A549 (cell line): Measurements from ENCODE around the gene TRIM4. TPM values are rescaled to one million over a fixed set of nuclear protein-coding genes. Genes with fewer than 3 reads are reported as not detected.
"Not testable (repeated sequence)": the region's sequence is repeated elsewhere in the genome, so short reads cannot be mapped to it uniquely, and the experiment has no call there.

Experiments
- ATAC-seq, 2 experiments: fragments of 200-7000 bp in 1 of 2; fragments of >200 bp in 1 of 2; cut with Nextera tagmentation in 1 of 2; cut with Tn5 transposase in 1 of 2; 3 replicates each; pipeline versions ENCODE4 v1.8.0 to v1.9.1; 2018 to 2020; ENCODE audit warnings: mild to moderate bottlenecking in 1 of 2, moderate library complexity in 1 of 2
- CTCF ChIA-PET: fragments of 300-600 bp; sonication (Branson Sonifier 250); formaldehyde crosslinking; extraction: SDS; loops from one replicate; lab custom pipeline; 2021; ENCODE audit warnings: antibody characterized with exemption, inconsistent platforms; lab: Yijun Ruan, JAX
- POLR2A ChIA-PET: fragments of 350-600 bp; formaldehyde crosslinking; extraction: SDS; loops from one replicate; lab custom pipeline; 2021; ENCODE audit warnings: antibody characterized with exemption, inconsistent platforms; lab: Yijun Ruan, JAX
- DNase-seq, 2 experiments: peaks; one replicate each; pipeline versions ENCODE4 v3.0.0 to v3.0.0-alpha.2; 2011 to 2016; ENCODE audit warnings: low read depth in 1 of 2, low spot score in 1 of 2
- FAIRE-seq: peaks from 2 replicates; lab custom pipeline; 2011; peaks lifted over from hg19 to GRCh38; lab: Jason Lieb, UNC
- H3K27ac ChIP-seq, 2 experiments: fragments of >200 bp; sonication (Bioruptor Twin); formaldehyde crosslinking; 3 replicates each; pipeline ENCODE4 v1.5.1; 2016 to 2017
- H3K4me1 ChIP-seq: fragments of >200 bp; sonication (Bioruptor Twin); formaldehyde crosslinking; 3 replicates; pipeline ENCODE4 v1.6.1; 2016
- H3K4me2 ChIP-seq: fragments of >200 bp; sonication (Bioruptor Twin); formaldehyde crosslinking; 3 replicates; pipeline ENCODE4 v1.6.1; 2016
- H3K4me3 ChIP-seq: fragments of >200 bp; sonication (Bioruptor Twin); formaldehyde crosslinking; 3 replicates; pipeline ENCODE4 v1.5.1; 2016
- H3K9me3 ChIP-seq: fragments of >200 bp; sonication (Bioruptor Twin); formaldehyde crosslinking; 3 replicates; pipeline ENCODE4 v1.6.1; 2016
- CBX8 ChIP-seq: fragments of 200-600 bp; sonication (generic); IDR thresholded peaks from 2 replicates; pipeline ENCODE4 v1.6.1; 2016
- CEBPB ChIP-seq, 2 experiments: fragments of >200 bp in 1 of 2; sonication (Bioruptor Twin) in 1 of 2; formaldehyde crosslinking in 1 of 2; IDR thresholded peaks; 2 replicates each; pipeline ENCODE4 v1.6.1; 2012 to 2016
- E2F6 ChIP-seq: IDR thresholded peaks from 2 replicates; pipeline ENCODE4 v1.6.1; 2012; ENCODE audit warnings: low read depth, borderline replicate concordance
- EHF ChIP-seq: fragments of 250-450 bp; sonication (Bioruptor Pico); IDR thresholded peaks from 2 replicates; pipeline ENCODE4 v1.5.0; 2020; ENCODE audit warnings: mild to moderate bottlenecking
- EP300 ChIP-seq, 2 experiments: fragments of >200 bp; sonication (Bioruptor Twin); formaldehyde crosslinking; IDR thresholded peaks; 2 replicates in 1 of 2; 3 replicates in 1 of 2; pipeline ENCODE4 v1.6.1; 2016 to 2017
- GATA3 ChIP-seq: IDR thresholded peaks from 2 replicates; pipeline ENCODE4 v1.6.1; 2012; ENCODE audit warnings: borderline replicate concordance
- HDAC2 ChIP-seq: fragments of 200-600 bp; sonication (generic); IDR thresholded peaks from 2 replicates; pipeline ENCODE4 v1.6.1; 2016
- HOXA7 ChIP-seq: fragments of 250-450 bp; sonication (Bioruptor Pico); IDR thresholded peaks from 2 replicates; pipeline ENCODE4 v1.5.0; 2020; ENCODE audit warnings: mild to moderate bottlenecking, moderate library complexity
- HOXB5 ChIP-seq: fragments of 250-450 bp; sonication (Bioruptor Pico); IDR thresholded peaks from 2 replicates; pipeline ENCODE4 v1.5.0; 2020; ENCODE audit warnings: mild to moderate bottlenecking, moderate library complexity
- JUNB ChIP-seq: fragments of >200 bp; sonication (Bioruptor Twin); formaldehyde crosslinking; IDR thresholded peaks from 2 replicates; pipeline ENCODE4 v1.6.1; 2016
- KDM5A ChIP-seq: fragments of 200-600 bp; sonication (generic); IDR thresholded peaks from 2 replicates; pipeline ENCODE4 v1.6.1; 2016; ENCODE audit warnings: antibody characterized with exemption, mild to moderate bottlenecking
- MAX ChIP-seq: IDR thresholded peaks from 2 replicates; pipeline ENCODE4 v1.6.1; 2012
- MAZ ChIP-seq: fragments of 150-350 bp; IDR thresholded peaks from 2 replicates; pipeline ENCODE4 v1.6.1; 2014; ENCODE audit warnings: antibody characterized with exemption, low read depth, low read length, borderline replicate concordance
- NFE2L2 ChIP-seq: fragments of 150-350 bp; conservative IDR thresholded peaks from 2 replicates; pipeline ENCODE4 v1.6.1; 2014; ENCODE audit warnings: low read length
- RAD21 ChIP-seq, 2 experiments: fragments of >200 bp in 1 of 2; sonication (Bioruptor Twin) in 1 of 2; formaldehyde crosslinking in 1 of 2; IDR thresholded peaks in 1 of 2; conservative IDR thresholded peaks in 1 of 2; 2 replicates in 1 of 2; 3 replicates in 1 of 2; pipeline ENCODE4 v1.6.1; 2012 to 2018; ENCODE audit warnings: inconsistent platforms in 1 of 2
- RFX5 ChIP-seq: fragments of 450-650 bp; IDR thresholded peaks from 2 replicates; pipeline ENCODE4 v1.7.1; 2014; ENCODE audit warnings: antibody characterized with exemption, mild to moderate bottlenecking, moderate library complexity
- SMC3 ChIP-seq: fragments of >200 bp; sonication (Bioruptor Twin); formaldehyde crosslinking; IDR thresholded peaks from 3 replicates; pipeline ENCODE4 v1.6.1; 2018; ENCODE audit warnings: inconsistent platforms
- SREBF2 ChIP-seq: fragments of 450-650 bp; IDR thresholded peaks from 2 replicates; pipeline ENCODE4 v1.6.1; 2014; ENCODE audit warnings: mild to moderate bottlenecking, moderate library complexity
- TP53 ChIP-seq: fragments of 250-450 bp; sonication (Bioruptor Pico); IDR thresholded peaks from 2 replicates; pipeline ENCODE4 v1.5.0; 2021; ENCODE audit warnings: mild to moderate bottlenecking, moderate library complexity
- ZC3H11A ChIP-seq: fragments of 450-650 bp; IDR thresholded peaks from 2 replicates; pipeline ENCODE4 v1.6.1; 2014; ENCODE audit warnings: antibody characterized with exemption, mild to moderate bottlenecking
- WGBS: methylation state at CpG from one replicate; pipeline ENCODE4 v1.1.6; 2017; ENCODE audit errors: missing lambda C conversion rate; 5-methylcytosine and 5-hydroxymethylcytosine counted together
- polyA plus RNA-seq, 4 experiments: library from polyadenylated mRNA; depleted of rRNA in 3 of 4; stranded (reverse); fragments of >200 nt; fragmentation: RNase III in 1 of 4; extraction: RNeasy Plus Mini Kit Qiagen cat#74134 plus additional on column Dnase treatment in 1 of 4; gene quantifications; 2 replicates in 3 of 4; 3 replicates in 1 of 4; pipeline ENCODE4 v1.2.3, GENCODE V29; 2011 to 2017
- TF ChIP-seq, protein P1 (sequence below): fragments of >200 bp; sonication (Bioruptor Twin); formaldehyde crosslinking; IDR thresholded peaks from 3 replicates; pipeline ENCODE4 v1.5.1; 2016
- TF ChIP-seq, protein P2 (sequence below): fragments of 250-450 bp; sonication (Bioruptor Pico); IDR thresholded peaks from 2 replicates; pipeline ENCODE4 v1.5.0; 2021; ENCODE audit warnings: mild to moderate bottlenecking, moderate library complexity, borderline replicate concordance

The TRIM4 gene
- polyA plus RNA-seq, 2 of the 4 experiments (the other 2 are of a cell fraction), result 25.6 to 33.8 TPM

DNA sequence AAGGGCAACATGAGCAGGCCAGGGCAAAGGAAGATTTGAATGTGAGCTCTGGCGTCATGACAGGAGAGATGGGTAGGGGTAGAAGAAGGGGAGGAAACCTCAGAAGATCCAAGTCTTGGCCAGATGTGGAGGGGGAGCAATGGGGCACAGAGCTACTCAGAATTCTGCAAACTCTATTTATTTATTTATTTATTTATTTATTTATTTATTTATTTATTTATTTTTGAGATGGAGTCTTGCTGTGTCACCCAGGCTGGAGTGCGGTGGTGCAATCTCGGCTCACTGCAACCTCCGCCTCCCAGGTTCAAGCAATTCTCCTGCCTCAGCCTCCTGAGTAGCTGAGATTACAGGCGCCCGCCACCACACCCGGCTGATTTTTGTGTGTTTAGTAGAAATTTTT, 35.3 kb upstream of the TRIM4 start:
- CTCF ChIA-PET, result interaction anchor here (2.0 kb wide), 1 partner anchor 25 kb away, joined by 12 read pairs; no protein-coding TSS in a partner anchor
- H3K4me2 ChIP-seq, DNase-seq, H3K4me1 ChIP-seq: not testable (repeated sequence)
- POLR2A ChIA-PET, result interaction anchor here (0.7 kb wide), 1 partner anchor 25 kb away, joined by 3 read pairs; no protein-coding TSS in a partner anchor
- peak; percentile 78 for TF ChIP-seq ZC3H11A
- TF ChIP-seq, all 56 proteins: peak for 1; not testable (repeated sequence) for 55
- FAIRE-seq, H3K27ac ChIP-seq, ATAC-seq, H3K4me3 ChIP-seq: not testable (repeated sequence)
- WGBS, result 96% methylated on average over 7 of the region's 7 CpGs
- H3K9me3 ChIP-seq, result peaks cover 19% of the 10 kb centered on the region; the same call in 2 of the 3 replicates

GRCh38 chr7:99953649-99954048, 34.3 kb upstream of the TRIM4 start:
- no peak for FAIRE-seq
- WGBS, result 65% methylated on average over 3 of the region's 3 CpGs
- DNase-seq, result no peak
- POLR2A ChIA-PET, result no interaction called here
- Histone ChIP-seq H3K4me3 (no peak overlapping the region), H3K4me2 (no peak overlapping the region), H3K27ac (peak overlapping the region in 1 of 2 experiments; percentile 21; a peak in 2 of 6 replicates), H3K4me1 (no peaks in the 10 kb centered on the region), H3K9me3 (peaks cover 19% of the 10 kb centered on the region; the same call in 2 of the 3 replicates)
- no peak for ATAC-seq
- CTCF ChIA-PET, result no interaction called here
- TF ChIP-seq CEBPB (IDR thresholded peaks at IDR 0.05) (peak in 1 of 2 experiments; percentile 28; a peak in 1 of 4 replicates), MAZ (no peak)

DNA sequence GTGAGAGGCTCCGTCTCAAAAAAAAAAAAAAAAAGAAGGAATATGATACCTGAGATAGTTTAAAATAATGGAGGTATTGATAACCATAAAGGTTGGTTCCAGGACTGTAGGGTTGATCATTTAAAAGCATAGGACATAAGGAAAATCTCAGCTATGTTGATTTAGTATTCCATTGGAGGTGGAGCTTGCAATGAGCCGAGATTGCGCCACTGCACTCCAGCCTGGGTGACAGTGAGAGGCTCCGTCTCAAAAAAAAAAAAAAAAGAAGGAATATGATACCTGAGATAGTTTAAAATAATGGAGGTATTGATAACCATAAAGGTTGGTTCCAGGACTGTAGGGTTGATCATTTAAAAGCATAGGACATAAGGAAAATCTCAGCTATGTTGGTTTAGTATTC, 33.3 kb upstream of the TRIM4 start:
- DNase-seq, POLR2A ChIA-PET, H3K4me1 ChIP-seq, H3K27ac ChIP-seq, ATAC-seq, H3K4me2 ChIP-seq, H3K4me3 ChIP-seq, FAIRE-seq, CTCF ChIA-PET: not testable (repeated sequence)
- peaks cover 19% of the 10 kb centered on the region; the same call in 2 of the 3 replicates for H3K9me3 ChIP-seq
- WGBS, result 43% methylated on average over 4 of the region's 4 CpGs

GRCh38 chr7:99950819-99951218, 31.5 kb upstream of the TRIM4 start:
- DNase-seq, H3K4me2 ChIP-seq, H3K4me1 ChIP-seq, ATAC-seq, POLR2A ChIA-PET, FAIRE-seq, H3K27ac ChIP-seq, H3K4me3 ChIP-seq: not testable (repeated sequence)
- CTCF ChIA-PET, result interaction anchor here (0.8 to 1.2 kb wide), 3 partner anchors 13 to 319 kb away, joined by 3 to 4 read pairs (median 3); no protein-coding TSS in a partner anchor
- H3K9me3 ChIP-seq, result peaks cover 19% of the 10 kb centered on the region; the same call in 2 of the 3 replicates
- WGBS, result 55% methylated on average over 6 of the region's 6 CpGs

- H3K4me2 ChIP-seq, result no peak overlapping the region
- ATAC-seq (no peak), FAIRE-seq (peak; percentile 54), DNase-seq (peak in 1 of 2 experiments; percentile 20)
- WGBS, result 41% methylated on average over 3 of the region's 3 CpGs
- no peaks in the 10 kb centered on the region for H3K4me1 ChIP-seq
- no peak overlapping the region for H3K27ac ChIP-seq
- ChIA-PET CTCF (interaction anchor here (0.6 to 1.3 kb wide), 13 partner anchors 12 to 393 kb away, joined by 3 to 5 read pairs (median 3); partner anchors contain the start of gene GJC3), POLR2A (no interaction called here)
- no peak overlapping the region for H3K4me3 ChIP-seq
- H3K9me3 ChIP-seq, result peaks cover 19% of the 10 kb centered on the region; the same call in 2 of the 3 replicates
- no peak for TF ChIP-seq KDM5A
- TF ChIP-seq RFX5, result no peak
- no peak for TF ChIP-seq HDAC2
- peak in 1 of 2 experiments; percentile 37; a peak in 2 of 5 replicates for TF ChIP-seq RAD21 (conservative IDR thresholded peaks at IDR 0.05 in 1 of 2, IDR thresholded peaks at IDR 0.05 in 1 of 2)
- no peak for TF ChIP-seq MAX
- TF ChIP-seq, protein P1, sequence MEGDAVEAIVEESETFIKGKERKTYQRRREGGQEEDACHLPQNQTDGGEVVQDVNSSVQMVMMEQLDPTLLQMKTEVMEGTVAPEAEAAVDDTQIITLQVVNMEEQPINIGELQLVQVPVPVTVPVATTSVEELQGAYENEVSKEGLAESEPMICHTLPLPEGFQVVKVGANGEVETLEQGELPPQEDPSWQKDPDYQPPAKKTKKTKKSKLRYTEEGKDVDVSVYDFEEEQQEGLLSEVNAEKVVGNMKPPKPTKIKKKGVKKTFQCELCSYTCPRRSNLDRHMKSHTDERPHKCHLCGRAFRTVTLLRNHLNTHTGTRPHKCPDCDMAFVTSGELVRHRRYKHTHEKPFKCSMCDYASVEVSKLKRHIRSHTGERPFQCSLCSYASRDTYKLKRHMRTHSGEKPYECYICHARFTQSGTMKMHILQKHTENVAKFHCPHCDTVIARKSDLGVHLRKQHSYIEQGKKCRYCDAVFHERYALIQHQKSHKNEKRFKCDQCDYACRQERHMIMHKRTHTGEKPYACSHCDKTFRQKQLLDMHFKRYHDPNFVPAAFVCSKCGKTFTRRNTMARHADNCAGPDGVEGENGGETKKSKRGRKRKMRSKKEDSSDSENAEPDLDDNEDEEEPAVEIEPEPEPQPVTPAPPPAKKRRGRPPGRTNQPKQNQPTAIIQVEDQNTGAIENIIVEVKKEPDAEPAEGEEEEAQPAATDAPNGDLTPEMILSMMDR, result peak; percentile 25; the same call in 1 of the 3 replicates
- TF ChIP-seq NFE2L2, result no peak
- no peak for TF ChIP-seq HOXB5 (CRISPR knock-in tag)
- TF ChIP-seq HOXA7 (CRISPR knock-in tag), result no peak
- TF ChIP-seq EP300 (IDR thresholded peaks at IDR 0.05), result no peak
- TF ChIP-seq, protein P2, sequence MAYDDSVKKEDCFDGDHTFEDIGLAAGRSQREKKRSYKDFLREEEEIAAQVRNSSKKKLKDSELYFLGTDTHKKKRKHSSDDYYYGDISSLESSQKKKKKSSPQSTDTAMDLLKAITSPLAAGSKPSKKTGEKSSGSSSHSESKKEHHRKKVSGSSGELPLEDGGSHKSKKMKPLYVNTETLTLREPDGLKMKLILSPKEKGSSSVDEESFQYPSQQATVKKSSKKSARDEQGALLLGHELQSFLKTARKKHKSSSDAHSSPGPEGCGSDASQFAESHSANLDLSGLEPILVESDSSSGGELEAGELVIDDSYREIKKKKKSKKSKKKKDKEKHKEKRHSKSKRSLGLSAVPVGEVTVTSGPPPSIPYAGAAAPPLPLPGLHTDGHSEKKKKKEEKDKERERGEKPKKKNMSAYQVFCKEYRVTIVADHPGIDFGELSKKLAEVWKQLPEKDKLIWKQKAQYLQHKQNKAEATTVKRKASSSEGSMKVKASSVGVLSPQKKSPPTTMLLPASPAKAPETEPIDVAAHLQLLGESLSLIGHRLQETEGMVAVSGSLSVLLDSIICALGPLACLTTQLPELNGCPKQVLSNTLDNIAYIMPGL (CRISPR knock-in tag), result no peak
- TF ChIP-seq SMC3, result peak; percentile 22; the same call in 2 of the 3 replicates
- TF ChIP-seq EHF (CRISPR knock-in tag), result no peak
- no peak for TF ChIP-seq SREBF2
- TF ChIP-seq E2F6, result no peak
- no peak for TF ChIP-seq GATA3
- TF ChIP-seq TP53, result no peak
- TF ChIP-seq CBX8, result no peak
- TF ChIP-seq JUNB, result no peak
These were observed 30.4 kb upstream of the TRIM4 start for GRCh38 chr7:99949645-99950228.
